K562 (cell line): ENCODE measurements around the gene ZFP62. TPM values are rescaled to one million over a fixed set of nuclear protein-coding genes. Genes with fewer than 3 reads are reported as not detected.

Experiments used
- CBX3 ChIP-seq, 2 experiments: IDR thresholded peaks; 1 replicate in 1 of 2; 2 replicates in 1 of 2; pipeline ENCODE4 v1.6.1; 2012; ENCODE audit warnings: inconsistent platforms in 2 of 2, low read length in 2 of 2, borderline replicate concordance in 1 of 2, control low read depth in 1 of 2
- CC2D1A ChIP-seq: fragments of 450-650 bp; IDR thresholded peaks from 2 replicates; pipeline ENCODE4 v1.6.1; 2017; ENCODE audit warnings: mild to moderate bottlenecking
- HDGF ChIP-seq: fragments of 450-650 bp; IDR thresholded peaks from 2 replicates; pipeline ENCODE4 v1.6.1; 2016
- L3MBTL2 ChIP-seq: fragments of 450-650 bp; IDR thresholded peaks from 2 replicates; pipeline ENCODE4 v1.6.1; 2016; ENCODE audit warnings: mild to moderate bottlenecking, moderate library complexity
- MITF ChIP-seq: IDR thresholded peaks from 2 replicates; pipeline ENCODE4 v1.6.1; 2014; ENCODE audit warnings: antibody characterized with exemption
- MXD1 ChIP-seq: fragments of 250-450 bp; sonication (Bioruptor Pico); IDR thresholded peaks from 2 replicates; pipeline ENCODE4 v1.8.0; 2021; ENCODE audit warnings: borderline replicate concordance, mild to moderate bottlenecking, moderate library complexity; ENCODE audit not compliant: poor library complexity, severe bottlenecking
- ZFP91 ChIP-seq: sonication (generic); formaldehyde crosslinking; IDR thresholded peaks from 2 replicates; pipeline ENCODE4 v1.8.0; 2022; ENCODE audit warnings: mild to moderate bottlenecking, missing genetic modification reagents
- ZNF395 ChIP-seq: fragments of 200-800 bp; sonication (Bioruptor generic); IDR thresholded peaks from 2 replicates; pipeline ENCODE4 v1.6.1; 2017; ENCODE audit warnings: missing genetic modification characterization, missing compliant biosample characterization
- ZNF785 ChIP-seq: fragments of 250-450 bp; sonication (Bioruptor Pico); IDR thresholded peaks from 2 replicates; pipeline ENCODE4 v1.4.0; 2020; ENCODE audit warnings: mild to moderate bottlenecking
- polyA plus RNA-seq, 8 experiments: library from polyadenylated mRNA; depleted of rRNA in 4 of 8; stranded (reverse) in 5 of 8; unstranded in 3 of 8; fragments of >200 nt; fragmentation: Nextera tagmentation in 2 of 8; fragmentation: Illumina TruSeq in 1 of 8; extraction: Ambion mirVana in 2 of 8; extraction: Trizol in 1 of 8; gene quantifications; 2 replicates each; pipeline versions ENCODE4 v1.2.1 to v1.2.3, GENCODE V29; 2011 to 2014; ENCODE audit warnings: inconsistent platforms in 1 of 8, missing spikeins in 1 of 8
- total RNA-seq, 7 experiments: library from RNA; depleted of rRNA in 6 of 7; stranded (reverse); fragments of >200 nt in 6 of 7; fragmentation: Illumina TruSeq in 2 of 7; extraction: Trizol in 2 of 7; gene quantifications; 2 replicates each; pipeline versions ENCODE4 v1.2.1 to v1.2.3, GENCODE V29; 2011 to 2021; ENCODE audit warnings: low replicate concordance in 1 of 7
- TF ChIP-seq, protein P1 (sequence below): fragments of 450-650 bp; IDR thresholded peaks from 2 replicates; pipeline ENCODE4 v1.6.1; 2016; ENCODE audit warnings: mild to moderate bottlenecking
- TF ChIP-seq, protein P2 (sequence below): sonication (generic); formaldehyde crosslinking; IDR thresholded peaks from 2 replicates; pipeline ENCODE4 v1.5.0; 2020; ENCODE audit warnings: missing genetic modification reagents
- TF ChIP-seq, protein P3 (sequence below), 2 experiments: IDR thresholded peaks; 2 replicates each; pipeline ENCODE4 v1.6.1; 2011; ENCODE audit warnings: borderline replicate concordance in 1 of 2, control low read depth in 1 of 2, low read depth in 1 of 2, low read length in 1 of 2, mild to moderate bottlenecking in 1 of 2, mixed read lengths in 1 of 2, moderate library complexity in 1 of 2; ENCODE audit not compliant: insufficient read depth in 1 of 2, insufficient read length in 1 of 2, poor library complexity in 1 of 2, severe bottlenecking in 1 of 2; ENCODE audit errors: extremely low read depth in 1 of 2

ZFP62 gene
- total and polyA plus RNA-seq, 9 of the 15 experiments (the other 6 are each of a cell fraction or from before 2014, with no cell fraction given): 12.2 to 37.5 (median 25.0) TPM

DNA sequence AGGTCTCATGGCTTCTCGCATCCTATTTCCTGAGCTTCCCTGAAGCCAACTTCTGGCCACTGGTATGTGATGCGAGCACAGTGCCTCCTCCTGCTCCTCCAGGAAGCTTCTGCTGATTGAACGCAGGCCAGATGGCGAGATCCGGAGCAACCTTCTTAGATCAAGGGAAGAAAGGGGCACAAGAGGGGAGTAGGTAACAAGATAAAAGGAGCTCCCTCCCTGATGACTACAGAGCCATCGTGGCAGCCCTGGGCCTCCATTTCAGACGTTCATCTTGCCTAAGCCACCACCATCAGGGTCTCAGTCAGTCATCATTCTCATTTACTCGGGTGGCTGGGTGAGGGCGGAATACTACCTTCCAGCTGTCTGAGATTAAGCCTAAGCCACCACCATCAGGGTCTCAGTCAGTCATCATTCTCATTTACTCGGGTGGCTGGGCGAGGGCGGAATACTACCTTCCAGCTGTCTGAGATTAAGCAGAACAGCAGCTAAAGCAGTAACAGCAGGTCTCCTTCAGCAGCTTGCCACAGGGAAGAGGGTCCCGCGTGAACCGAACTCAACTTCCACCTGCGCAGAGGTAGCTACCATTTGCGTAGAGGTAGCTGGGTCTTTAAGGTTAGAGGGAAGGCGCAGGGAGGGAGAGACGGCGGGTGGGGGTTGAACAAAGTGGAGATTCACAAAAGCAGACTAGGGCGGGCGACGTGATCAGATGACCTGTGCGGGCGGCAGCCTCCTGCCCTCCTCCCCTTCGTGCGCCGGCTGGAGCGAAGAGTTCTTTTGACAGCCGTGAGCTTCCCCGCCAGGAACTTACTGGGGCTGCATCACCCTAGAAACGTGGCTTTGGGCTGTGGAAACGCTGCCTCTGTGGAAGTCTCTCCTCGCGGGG lies 30.6 kb downstream of the ZFP62 start (continued):
- TF ChIP-seq, protein P1, sequence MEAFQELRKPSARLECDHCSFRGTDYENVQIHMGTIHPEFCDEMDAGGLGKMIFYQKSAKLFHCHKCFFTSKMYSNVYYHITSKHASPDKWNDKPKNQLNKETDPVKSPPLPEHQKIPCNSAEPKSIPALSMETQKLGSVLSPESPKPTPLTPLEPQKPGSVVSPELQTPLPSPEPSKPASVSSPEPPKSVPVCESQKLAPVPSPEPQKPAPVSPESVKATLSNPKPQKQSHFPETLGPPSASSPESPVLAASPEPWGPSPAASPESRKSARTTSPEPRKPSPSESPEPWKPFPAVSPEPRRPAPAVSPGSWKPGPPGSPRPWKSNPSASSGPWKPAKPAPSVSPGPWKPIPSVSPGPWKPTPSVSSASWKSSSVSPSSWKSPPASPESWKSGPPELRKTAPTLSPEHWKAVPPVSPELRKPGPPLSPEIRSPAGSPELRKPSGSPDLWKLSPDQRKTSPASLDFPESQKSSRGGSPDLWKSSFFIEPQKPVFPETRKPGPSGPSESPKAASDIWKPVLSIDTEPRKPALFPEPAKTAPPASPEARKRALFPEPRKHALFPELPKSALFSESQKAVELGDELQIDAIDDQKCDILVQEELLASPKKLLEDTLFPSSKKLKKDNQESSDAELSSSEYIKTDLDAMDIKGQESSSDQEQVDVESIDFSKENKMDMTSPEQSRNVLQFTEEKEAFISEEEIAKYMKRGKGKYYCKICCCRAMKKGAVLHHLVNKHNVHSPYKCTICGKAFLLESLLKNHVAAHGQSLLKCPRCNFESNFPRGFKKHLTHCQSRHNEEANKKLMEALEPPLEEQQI: no peak
- TF ChIP-seq CC2D1A (0 out of 2 replicates have a peak, but pooled peaks have one; percentile 8), HDGF (0 out of 2 replicates have a peak, but pooled peaks have one; percentile 23), ZFP91 (CRISPR knock-in tag) (peak; percentile 88), ZNF785 (no peak), L3MBTL2 (peak; percentile 92), MXD1 (no peak), CBX3 (IDR thresholded peaks at IDR 0.05; ENCODE audit: borderline replicate concordance in 1 of 2, low read length in 2 of 2) (peak in 1 of 2 experiments; percentile 26; a peak in 1 of 3 replicates), ZNF395 (CRISPR knock-in tag) (no peak), MITF (peak; percentile 58; the same call in 1 of the 2 replicates)
- TF ChIP-seq, protein P2, sequence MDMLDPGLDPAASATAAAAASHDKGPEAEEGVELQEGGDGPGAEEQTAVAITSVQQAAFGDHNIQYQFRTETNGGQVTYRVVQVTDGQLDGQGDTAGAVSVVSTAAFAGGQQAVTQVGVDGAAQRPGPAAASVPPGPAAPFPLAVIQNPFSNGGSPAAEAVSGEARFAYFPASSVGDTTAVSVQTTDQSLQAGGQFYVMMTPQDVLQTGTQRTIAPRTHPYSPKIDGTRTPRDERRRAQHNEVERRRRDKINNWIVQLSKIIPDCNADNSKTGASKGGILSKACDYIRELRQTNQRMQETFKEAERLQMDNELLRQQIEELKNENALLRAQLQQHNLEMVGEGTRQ (CRISPR knock-in tag): peak; percentile 47; the same call in 1 of the 2 replicates
- TF ChIP-seq, protein P3, sequence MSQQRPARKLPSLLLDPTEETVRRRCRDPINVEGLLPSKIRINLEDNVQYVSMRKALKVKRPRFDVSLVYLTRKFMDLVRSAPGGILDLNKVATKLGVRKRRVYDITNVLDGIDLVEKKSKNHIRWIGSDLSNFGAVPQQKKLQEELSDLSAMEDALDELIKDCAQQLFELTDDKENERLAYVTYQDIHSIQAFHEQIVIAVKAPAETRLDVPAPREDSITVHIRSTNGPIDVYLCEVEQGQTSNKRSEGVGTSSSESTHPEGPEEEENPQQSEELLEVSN (IDR thresholded peaks at IDR 0.05; ENCODE audit: borderline replicate concordance in 1 of 2, extremely low read depth in 1 of 2, insufficient read depth in 1 of 2, insufficient read length in 1 of 2, low read depth in 1 of 2, low read length in 1 of 2, poor library complexity in 1 of 2, severe bottlenecking in 1 of 2): peak; percentile 81 to 92
